ENCODE measurements around the gene DDX47.

- TF ChIP-seq EZH2 (IDR thresholded peaks at IDR 0.05; ENCODE audit: low read depth) (no peak), CTCF (conservative IDR thresholded peaks at IDR 0.05) (no peak)
Measured at GRCh38 chr12:12853435-12853834, 40.3 kb downstream of the DDX47 start.
